HEK293T (cell line): ENCODE measurements around the gene RAD51.

Source experiments
- CTCF ChIA-PET: fragments of 350-600 bp; formaldehyde crosslinking; extraction: SDS; loops from one replicate; lab custom pipeline; 2021; ENCODE audit warnings: antibody characterized with exemption, inconsistent platforms; lab: Yijun Ruan, JAX
- POLR2A ChIA-PET: fragments of 350-600 bp; formaldehyde crosslinking; extraction: SDS; loops from one replicate; lab custom pipeline; 2020; ENCODE audit warnings: antibody characterized with exemption, inconsistent platforms; lab: Yijun Ruan, JAX
- DNase-seq: peaks from one replicate; pipeline ENCODE4 v3.0.0; 2012; ENCODE audit warnings: mixed read lengths; ENCODE audit errors: extremely low spot score
- ARNT ChIP-seq: fragments of 450-650 bp; IDR thresholded peaks from 2 replicates; pipeline ENCODE4 v1.6.1; 2017; ENCODE audit warnings: mild to moderate bottlenecking
- CTBP1 ChIP-seq: fragments of 450-650 bp; IDR thresholded peaks from 2 replicates; pipeline ENCODE4 v1.6.1; 2016; ENCODE audit warnings: borderline replicate concordance
- ELF4 ChIP-seq: fragments of 450-650 bp; IDR thresholded peaks from 2 replicates; pipeline ENCODE4 v1.6.1; 2017; ENCODE audit warnings: antibody characterized with exemption
- FOXA1 ChIP-seq: fragments of 450-650 bp; IDR thresholded peaks from 2 replicates; pipeline ENCODE4 v1.6.1; 2016; ENCODE audit warnings: mild to moderate bottlenecking
- FOXK2 ChIP-seq: fragments of 450-650 bp; IDR thresholded peaks from 2 replicates; pipeline ENCODE4 v1.6.1; 2016; ENCODE audit warnings: mild to moderate bottlenecking
- FOXM1 ChIP-seq: fragments of 450-650 bp; IDR thresholded peaks from 2 replicates; pipeline ENCODE4 v1.6.1; 2017; ENCODE audit warnings: mild to moderate bottlenecking, borderline replicate concordance
- HDGF ChIP-seq: fragments of 450-650 bp; IDR thresholded peaks from 2 replicates; pipeline ENCODE4 v1.6.1; 2017; ENCODE audit warnings: antibody characterized with exemption, borderline replicate concordance
- L3MBTL2 ChIP-seq: fragments of 450-650 bp; conservative IDR thresholded peaks from 2 replicates; pipeline ENCODE4 v1.6.1; 2016; ENCODE audit warnings: mild to moderate bottlenecking
- LEF1 ChIP-seq: fragments of 450-650 bp; IDR thresholded peaks from 2 replicates; pipeline ENCODE4 v1.6.1; 2017; ENCODE audit warnings: mild to moderate bottlenecking, borderline replicate concordance
- SP1 ChIP-seq: fragments of 450-650 bp; IDR thresholded peaks from 2 replicates; pipeline ENCODE4 v1.6.1; 2017
- SUZ12 ChIP-seq: fragments of 450-650 bp; IDR thresholded peaks from 2 replicates; pipeline ENCODE4 v1.6.1; 2016; ENCODE audit warnings: mild to moderate bottlenecking
- TARDBP ChIP-seq: fragments of 450-650 bp; IDR thresholded peaks from 2 replicates; pipeline ENCODE4 v1.6.1; 2016
- ZNF384 ChIP-seq: fragments of 450-650 bp; IDR thresholded peaks from 2 replicates; pipeline ENCODE4 v1.6.1; 2016
- TF ChIP-seq, protein P1 (sequence below): fragments of 450-650 bp; IDR thresholded peaks from 2 replicates; pipeline ENCODE4 v1.6.1; 2016

The RAD51 gene

DNA sequence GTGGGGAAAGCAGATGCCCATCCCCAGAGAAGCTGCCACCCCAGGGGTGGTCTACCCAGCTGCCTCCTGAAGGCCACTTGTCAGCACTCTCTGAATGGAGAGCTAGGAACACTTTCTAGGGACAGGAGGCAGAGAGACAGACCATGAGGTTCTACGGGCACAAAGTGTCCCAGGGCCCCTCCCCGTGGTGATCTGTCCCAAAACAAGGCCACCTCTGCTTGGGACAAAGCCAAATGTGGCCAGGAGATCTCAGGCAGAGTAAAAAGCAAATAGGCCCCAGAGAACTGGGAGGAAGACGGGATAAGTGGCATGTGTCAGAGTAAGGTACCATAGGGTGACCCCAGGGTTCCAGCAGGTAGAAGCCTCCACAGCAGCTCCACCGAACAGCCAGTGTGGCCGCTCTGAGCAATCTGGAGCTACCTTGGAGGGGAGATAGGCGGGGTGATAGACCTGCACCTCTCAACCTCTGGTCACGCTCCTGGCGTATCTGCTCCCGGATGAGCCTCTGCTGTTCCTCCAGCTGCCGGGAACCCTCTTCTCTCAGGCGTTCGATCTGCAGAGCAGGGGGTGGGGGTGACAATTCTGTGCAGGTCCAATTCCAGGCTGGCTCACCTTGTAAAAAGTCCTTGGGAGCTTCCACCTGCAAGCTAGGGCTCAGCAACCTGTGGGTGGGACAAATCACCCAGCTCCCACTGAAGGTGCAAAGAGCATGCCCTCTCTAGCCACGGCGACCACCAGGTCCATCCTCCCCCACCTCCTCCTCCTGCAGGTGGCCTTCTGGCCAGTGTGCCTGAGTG lies 81.0 kb downstream of the RAD51 start:
- POLR2A ChIA-PET, result interaction anchor here (0.8 kb wide), 1 partner anchor 31 kb away, joined by 3 read pairs; the partner anchor contains the start of genes DNAJC17 and ZFYVE19
- DNase-seq, result no peak
- TF ChIP-seq SP1, result no peak
- TF ChIP-seq FOXK2, result no peak
- no peak for TF ChIP-seq TARDBP
- no peak for TF ChIP-seq CTBP1
- TF ChIP-seq FOXA1, result no peak
- TF ChIP-seq ELF4, result no peak
- no peak for TF ChIP-seq ZNF384
- CTCF ChIA-PET, result interaction anchor here (0.7 kb wide), 2 partner anchors 11 to 116 kb away, joined by 4 read pairs; no protein-coding TSS in a partner anchor

DNA sequence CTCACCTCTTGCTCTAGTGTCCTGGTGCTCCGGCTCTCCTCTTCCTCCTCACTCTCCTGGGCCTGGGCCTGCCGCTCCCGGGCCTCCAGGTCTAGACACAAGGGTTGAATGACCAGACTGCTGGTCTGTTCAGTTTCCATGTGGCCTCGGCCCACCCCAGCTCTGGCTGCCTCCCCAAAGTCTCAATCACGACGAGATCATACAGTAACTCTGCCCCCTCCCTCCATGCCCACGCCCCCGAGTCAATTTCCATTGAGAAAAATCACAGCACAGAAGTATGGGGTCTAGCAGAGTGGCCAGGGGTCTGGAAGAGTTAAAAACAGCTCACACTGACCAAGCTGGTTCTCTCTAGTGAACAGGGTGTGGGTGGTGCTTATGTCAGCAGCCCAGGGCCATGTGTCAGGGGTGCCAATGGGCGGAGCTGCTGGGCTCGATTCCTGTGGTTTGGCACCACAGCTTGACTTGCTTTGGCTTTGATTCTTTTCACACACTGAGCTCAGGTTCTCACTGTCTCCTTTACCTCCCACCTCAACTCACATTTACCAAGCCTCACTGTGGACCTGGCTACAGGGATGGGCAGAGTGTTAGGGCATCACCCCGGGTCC lies 81.7 kb downstream of the RAD51 start:
- TF ChIP-seq ZNF384, result no peak
- TF ChIP-seq TARDBP, result no peak
- no peak for TF ChIP-seq SP1
- TF ChIP-seq FOXK2, result no peak
- TF ChIP-seq L3MBTL2, result no peak
- TF ChIP-seq CTBP1, result no peak
- TF ChIP-seq FOXM1, result no peak
- TF ChIP-seq ARNT, result no peak
- TF ChIP-seq, protein P1, sequence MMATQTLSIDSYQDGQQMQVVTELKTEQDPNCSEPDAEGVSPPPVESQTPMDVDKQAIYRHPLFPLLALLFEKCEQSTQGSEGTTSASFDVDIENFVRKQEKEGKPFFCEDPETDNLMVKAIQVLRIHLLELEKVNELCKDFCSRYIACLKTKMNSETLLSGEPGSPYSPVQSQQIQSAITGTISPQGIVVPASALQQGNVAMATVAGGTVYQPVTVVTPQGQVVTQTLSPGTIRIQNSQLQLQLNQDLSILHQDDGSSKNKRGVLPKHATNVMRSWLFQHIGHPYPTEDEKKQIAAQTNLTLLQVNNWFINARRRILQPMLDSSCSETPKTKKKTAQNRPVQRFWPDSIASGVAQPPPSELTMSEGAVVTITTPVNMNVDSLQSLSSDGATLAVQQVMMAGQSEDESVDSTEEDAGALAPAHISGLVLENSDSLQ, result no peak
- TF ChIP-seq SUZ12, result no peak
- no peak for TF ChIP-seq LEF1
- no peak for TF ChIP-seq HDGF
- TF ChIP-seq ELF4, result no peak
- no peak for DNase-seq
- CTCF ChIA-PET, result interaction anchor here (0.6 to 0.7 kb wide), 3 partner anchors 10 to 355 kb away, joined by 4 read pairs; no protein-coding TSS in a partner anchor
- POLR2A ChIA-PET, result no interaction called here
